IMR-90 (cell line): ENCODE results near the gene CNBD2. TPM values are rescaled to one million over a fixed set of nuclear protein-coding genes. Genes with fewer than 3 reads are reported as not detected.

Experiments used
- ATAC-seq: fragments of 200-7000 bp; cut with Tn5 transposase; 2 replicates; pipeline ENCODE4 v1.9.1; 2020; ENCODE audit warnings: low read depth, mild to moderate bottlenecking, moderate library complexity
- BruUV-seq: library from RNA; stranded (reverse); fragments of 400-500 nt; replicated peaks from 2 replicates; lab custom pipeline; 2021; lab: Mats Ljungman, UMichigan
- CTCF ChIA-PET: fragments of 300-600 bp; formaldehyde crosslinking; extraction: SDS; loops from one replicate; lab custom pipeline; 2021; ENCODE audit warnings: antibody characterized with exemption; lab: Yijun Ruan, JAX
- POLR2A ChIA-PET: fragments of 300-600 bp; sonication (Branson Sonifier 250); formaldehyde crosslinking; loops from one replicate; lab custom pipeline; 2022; ENCODE audit warnings: antibody characterized with exemption; ENCODE audit not compliant: unreplicated experiment; lab: Charles Lee
- DNase-seq: peaks from one replicate; pipeline ENCODE4 v3.0.0; 2013
- H2AFZ ChIP-seq: replicated peaks from 2 replicates; pipeline ENCODE3; 2013; ENCODE audit warnings: low read length, mild to moderate bottlenecking; ENCODE audit not compliant: poor library complexity
- H2AK5ac ChIP-seq: 2 replicates; pipeline ENCODE4 v1.6.1; 2013; ENCODE audit warnings: low read depth, low read length, inconsistent platforms
- H2AK9ac ChIP-seq: replicated peaks from 2 replicates; pipeline ENCODE3; 2013; ENCODE audit warnings: mild to moderate bottlenecking, low read depth, low read length, moderate library complexity; ENCODE audit not compliant: poor library complexity
- H2BK120ac ChIP-seq: 2 replicates; pipeline ENCODE4 v1.6.1; 2013; ENCODE audit warnings: low read depth, low read length, inconsistent platforms
- H2BK15ac ChIP-seq: 3 replicates; pipeline ENCODE4 v1.6.1; 2013; ENCODE audit warnings: low read depth, low read length, inconsistent platforms
- H2BK20ac ChIP-seq: 2 replicates; pipeline ENCODE4 v1.6.1; 2013; ENCODE audit warnings: low read depth, mild to moderate bottlenecking, inconsistent platforms, low read length, moderate library complexity
- H2BK5ac ChIP-seq: 2 replicates; pipeline ENCODE4 v1.6.1; 2013; ENCODE audit warnings: mild to moderate bottlenecking, low read depth, low read length, inconsistent platforms; ENCODE audit not compliant: poor library complexity, severe bottlenecking
- H3K14ac ChIP-seq: replicated peaks from 2 replicates; pipeline ENCODE4 v1.6.1; 2013; ENCODE audit warnings: low read depth, low read length, inconsistent platforms
- H3K18ac ChIP-seq: 2 replicates; pipeline ENCODE4 v1.6.1; 2013; ENCODE audit warnings: low read depth, low read length, control low read depth
- H3K23ac ChIP-seq: 2 replicates; pipeline ENCODE4 v1.6.1; 2013; ENCODE audit warnings: low read depth, low read length, inconsistent platforms
- H3K27ac ChIP-seq: 2 replicates; pipeline ENCODE4 v1.5.1; 2013; ENCODE audit warnings: mild to moderate bottlenecking, control low read depth, low read length; ENCODE audit not compliant: insufficient read depth
- H3K27me3 ChIP-seq: 2 replicates; pipeline ENCODE4 v1.6.1; 2013; ENCODE audit warnings: low read length; ENCODE audit not compliant: control insufficient read depth, insufficient read depth
- H3K36me3 ChIP-seq: 2 replicates; pipeline ENCODE4 v1.6.1; 2013; ENCODE audit warnings: low read length, mixed read lengths; ENCODE audit not compliant: control insufficient read depth, insufficient read depth
- H3K4ac ChIP-seq: 2 replicates; pipeline ENCODE4 v1.6.1; 2013; ENCODE audit warnings: low read depth, low read length, inconsistent platforms
- H3K4me1 ChIP-seq: 2 replicates; pipeline ENCODE4 v1.6.1; 2013; ENCODE audit warnings: low read length, mixed read lengths; ENCODE audit not compliant: control insufficient read depth, insufficient read depth
- H3K4me2 ChIP-seq: 2 replicates; pipeline ENCODE4 v1.6.1; 2013; ENCODE audit warnings: low read depth, mild to moderate bottlenecking, control low read depth, low read length, moderate library complexity
- H3K4me3 ChIP-seq: 2 replicates; pipeline ENCODE4 v1.5.1; 2013; ENCODE audit warnings: low read depth, mild to moderate bottlenecking, control low read depth, low read length, moderate library complexity; ENCODE audit not compliant: insufficient read depth
- H3K56ac ChIP-seq: 2 replicates; pipeline ENCODE4 v1.6.1; 2013; ENCODE audit warnings: low read length, inconsistent platforms; ENCODE audit not compliant: insufficient read depth; ENCODE audit errors: extremely low read depth
- H3K79me1 ChIP-seq, 2 experiments: 2 replicates each; pipeline ENCODE4 v1.6.1; 2013; ENCODE audit warnings: low read length in 2 of 2, inconsistent platforms in 1 of 2, low read depth in 1 of 2
- H3K9ac ChIP-seq: 2 replicates; pipeline ENCODE4 v1.6.1; 2013; ENCODE audit warnings: low read depth, low read length, control low read depth
- H3K9me1 ChIP-seq: 2 replicates; pipeline ENCODE4 v1.6.1; 2013; ENCODE audit warnings: low read length, inconsistent platforms; ENCODE audit not compliant: insufficient read depth
- H3K9me3 ChIP-seq: 2 replicates; pipeline ENCODE4 v1.6.1; 2013; ENCODE audit warnings: low read length; ENCODE audit not compliant: control insufficient read depth, insufficient read depth
- H4K20me1 ChIP-seq: 2 replicates; pipeline ENCODE4 v1.6.1; 2013; ENCODE audit warnings: low read length, inconsistent platforms; ENCODE audit not compliant: insufficient read depth
- H4K5ac ChIP-seq: 2 replicates; pipeline ENCODE4 v1.6.1; 2013; ENCODE audit warnings: mild to moderate bottlenecking, low read depth, low read length, control low read depth
- H4K8ac ChIP-seq, 2 experiments: 2 replicates each; pipeline ENCODE4 v1.6.1; 2013; ENCODE audit warnings: low read depth in 2 of 2, low read length in 2 of 2, control low read depth in 1 of 2, inconsistent platforms in 1 of 2
- H4K91ac ChIP-seq: 2 replicates; pipeline ENCODE4 v1.6.1; 2013; ENCODE audit warnings: low read depth, low read length, inconsistent platforms; ENCODE audit not compliant: insufficient read depth
- CEBPB ChIP-seq: IDR thresholded peaks from 2 replicates; pipeline ENCODE4 v1.6.1; 2012; ENCODE audit warnings: low read depth, low read length, improper control_type of control experiment
- CHD1 ChIP-seq: IDR thresholded peaks from 2 replicates; pipeline ENCODE4 v1.6.1; 2012; ENCODE audit warnings: low read depth, low read length, improper control_type of control experiment
- CTCF ChIP-seq: conservative IDR thresholded peaks from 2 replicates; pipeline ENCODE4 v1.5.1; 2012; ENCODE audit warnings: mild to moderate bottlenecking, low read depth, low read length, improper control_type of control experiment
- FOS ChIP-seq: fragments of 150-350 bp; IDR thresholded peaks from 2 replicates; pipeline ENCODE4 v1.6.1; 2016; ENCODE audit warnings: low read depth, low read length
- MAFK ChIP-seq: IDR thresholded peaks from 2 replicates; pipeline ENCODE4 v1.6.1; 2012; ENCODE audit warnings: low read depth, low read length, improper control_type of control experiment
- MAZ ChIP-seq: IDR thresholded peaks from 2 replicates; pipeline ENCODE4 v1.6.1; 2012; ENCODE audit warnings: low read depth, mild to moderate bottlenecking, low read length, improper control_type of control experiment, moderate library complexity, borderline replicate concordance
- MXI1 ChIP-seq: IDR thresholded peaks from 2 replicates; pipeline ENCODE4 v1.6.1; 2012; ENCODE audit warnings: low read depth, mild to moderate bottlenecking, low read length, moderate library complexity, borderline replicate concordance
- NFE2L2 ChIP-seq: fragments of 150-350 bp; IDR thresholded peaks from 2 replicates; pipeline ENCODE4 v1.6.1; 2016; ENCODE audit warnings: low read depth, mild to moderate bottlenecking, low read length
- POLR2A ChIP-seq: IDR thresholded peaks from 2 replicates; pipeline ENCODE4 v1.6.1; 2012; ENCODE audit warnings: mild to moderate bottlenecking, low read depth, low read length
- SMC3 ChIP-seq: fragments of 150-350 bp; IDR thresholded peaks from 2 replicates; pipeline ENCODE4 v1.6.1; 2016; ENCODE audit warnings: low read depth, mild to moderate bottlenecking, antibody characterized with exemption, low read length, moderate library complexity
- WGBS, 2 experiments: methylation state at CpG; one replicate each; pipeline versions ENCODE4 v1.1.5 to v1.1.7; 2013; ENCODE audit warnings: missing lambda C conversion rate in 2 of 2; ENCODE audit not compliant: insufficient read length in 1 of 2; ENCODE audit errors: extremely low coverage in 2 of 2; 5-methylcytosine and 5-hydroxymethylcytosine counted together
- dilution Hi-C: fragments of 300-500 bp; cut with HindIII; formaldehyde crosslinking; loops from one replicate; pipeline ENCODE4 v1.14.3; 2018; ENCODE audit warnings: low sequenced_read_pairs; ENCODE audit not compliant: unreplicated experiment
- in situ Hi-C: fragments of 300-500 bp; cut with MboI; formaldehyde crosslinking; loops from 3 replicates; pipeline ENCODE4 v1.14.3; 2019; ENCODE audit warnings: low sequenced_read_pairs, inconsistent platforms, mixed read lengths
- intact Hi-C: fragments of 100-400 bp; cut with micrococcal nuclease; formaldehyde crosslinking; loops from 2 replicates; pipeline ENCODE4 v1.10.0; 2022
- polyA plus RNA-seq, 3 experiments: library from polyadenylated mRNA; depleted of rRNA; stranded (reverse); fragments of >200 nt; gene quantifications; 2 replicates each; pipeline ENCODE4 v1.2.3, GENCODE V29; 2012; ENCODE audit warnings: low replicate concordance in 1 of 3
- total RNA-seq: library from RNA; depleted of rRNA; stranded (reverse); fragments of >200 nt; gene quantifications from 2 replicates; pipeline ENCODE4 v1.2.3, GENCODE V29; 2012

The CNBD2 gene
- total and polyA plus RNA-seq, 2 of the 4 experiments (the other 2 are of a cell fraction) = 0.90 to 1.7 TPM

DNA sequence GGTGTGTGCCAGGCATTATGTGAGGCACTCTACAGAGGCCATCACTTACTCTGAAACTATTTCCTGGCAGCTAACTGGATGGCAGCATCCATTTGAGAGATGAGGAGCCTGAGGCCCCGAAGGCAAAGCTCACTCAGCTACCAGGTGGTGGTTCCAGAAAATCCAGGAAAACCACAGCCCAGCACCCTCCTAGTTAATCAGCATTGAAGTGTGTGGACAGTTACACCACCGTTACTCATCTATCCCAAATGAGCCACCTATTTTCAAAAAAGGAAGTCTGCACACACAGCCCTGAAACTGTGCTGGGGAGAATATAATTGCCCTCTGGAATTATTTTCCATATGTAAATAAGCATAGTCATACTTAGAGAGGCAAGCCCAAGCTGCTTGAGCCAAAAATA, 67.4 kb downstream of the CNBD2 start:
- DNase-seq = no peak
- Histone ChIP-seq H2BK15ac (no peak overlapping the region), H3K36me3 (no peaks in the 10 kb centered on the region), H4K91ac (no peak overlapping the region), H4K20me1 (no peaks in the 10 kb centered on the region), H3K4ac (no peak overlapping the region), H3K4me3 (no peak overlapping the region), H3K27me3 (peaks cover 6% of the 10 kb centered on the region), H4K5ac (no peak overlapping the region), H2BK20ac (no peak overlapping the region), H3K18ac (no peak overlapping the region), H3K27ac (no peak overlapping the region), H3K14ac (no peak overlapping the region), H3K9me1 (peaks cover 4% of the 10 kb centered on the region; the same call in 1 of the 2 replicates), H3K79me1 (peaks cover 0 to 4% of the 10 kb centered on the region in 2 experiments; a peak in 1 of 4 replicates), H3K23ac (no peak overlapping the region), H2AFZ (no peak overlapping the region), H2AK5ac (no peak overlapping the region), H4K8ac (no peak overlapping the region), H3K4me1 (no peaks in the 10 kb centered on the region), H2AK9ac (no peak overlapping the region), H3K4me2 (no peak overlapping the region), H3K56ac (no peak overlapping the region), H2BK5ac (no peak overlapping the region), H3K9ac (no peak overlapping the region), H2BK120ac (no peak overlapping the region), H3K9me3 (no peaks in the 10 kb centered on the region)
- intact Hi-C loops = no loop called here
- TF ChIP-seq SMC3 = no peak
- TF ChIP-seq POLR2A = no peak
- TF ChIP-seq MXI1 = no peak
- no peak for TF ChIP-seq MAFK
- TF ChIP-seq CEBPB = no peak
- TF ChIP-seq FOS = no peak
- no peak for TF ChIP-seq CTCF
- no peak for TF ChIP-seq NFE2L2
- TF ChIP-seq CHD1 = no peak
- TF ChIP-seq MAZ = no peak
- CTCF ChIA-PET = interaction anchor here (1.1 kb wide), 1 partner anchor 33 kb away, joined by 3 read pairs; no protein-coding TSS in a partner anchor
- peak; percentile 49 for ATAC-seq
- BruUV-seq = no TSS peak
- dilution Hi-C loops = no loop called here
- WGBS, 2 experiments = no CpG with 5 or more reads among the region's 2 CpGs
- in situ Hi-C loops = no loop called here
- POLR2A ChIA-PET = no interaction called here
